Neural crest cell (in vitro differentiated cells): Measurements from ENCODE around the gene ANKMY2. TPM values are rescaled to one million over a fixed set of nuclear protein-coding genes. Genes with fewer than 3 reads are reported as not detected.

Experiments used
- DNase-seq: peaks from one replicate; pipeline ENCODE4 v3.0.0; 2021; ENCODE audit warnings: low read depth, mixed read lengths, low spot score
- H3K27ac Mint-ChIP-seq: one replicate; pipeline ENCODE4 v1.8.0; 2021; ENCODE audit warnings: mild to moderate bottlenecking, mixed read lengths; ENCODE audit not compliant: unreplicated experiment
- H3K27me3 Mint-ChIP-seq: 2 replicates; pipeline ENCODE4 v1.8.0; 2021; ENCODE audit warnings: low read depth, mild to moderate bottlenecking, mixed read lengths
- H3K36me3 Mint-ChIP-seq: 2 replicates; pipeline ENCODE4 v1.8.0; 2021; ENCODE audit warnings: low read depth, mild to moderate bottlenecking, mixed read lengths
- H3K4me1 Mint-ChIP-seq: 2 replicates; pipeline ENCODE4 v1.8.0; 2021; ENCODE audit warnings: mixed read lengths
- H3K4me3 Mint-ChIP-seq: one replicate; pipeline ENCODE4 v1.8.0; 2021; ENCODE audit warnings: mild to moderate bottlenecking, mixed read lengths
- H3K9me3 Mint-ChIP-seq: 2 replicates; pipeline ENCODE4 v1.8.0; 2021; ENCODE audit warnings: mixed read lengths
- total RNA-seq: library from RNA; stranded (reverse); gene quantifications from 2 replicates; pipeline ENCODE4 v1.2.1, GENCODE V29; 2021
- TF ChIP-seq, protein P1 (sequence below): fragments of 200-600 bp; sonication (generic); conservative IDR thresholded peaks from 2 replicates; pipeline ENCODE4 v1.5.0; 2021; ENCODE audit warnings: antibody characterized with exemption, mild to moderate bottlenecking

The ANKMY2 gene
- total RNA-seq, 1 donor from 2014 or later, result 24.7 TPM

DNA sequence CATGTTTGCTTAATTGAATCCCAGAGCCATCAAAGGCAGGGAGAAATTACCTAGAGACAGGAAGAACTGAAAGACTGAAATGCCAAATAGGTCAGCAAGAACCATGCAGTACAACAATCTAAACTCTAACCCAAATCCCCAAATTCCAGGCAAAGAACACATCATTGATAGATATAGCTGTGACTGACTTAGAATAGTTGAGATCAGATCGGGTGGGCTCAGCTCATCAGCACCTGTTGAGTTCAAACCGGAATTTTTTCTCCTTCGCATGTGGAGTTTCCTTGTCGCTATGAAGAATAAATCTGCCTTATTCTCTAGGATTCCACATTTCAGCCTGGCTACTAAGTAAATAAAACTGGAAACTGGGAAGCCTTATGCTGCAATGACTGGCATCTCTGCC is 1.4 kb downstream of the ANKMY2 start:
- no peak for DNase-seq
- H3K4me3 Mint-ChIP-seq, result peak overlapping the region; percentile 99
- H3K9me3 Mint-ChIP-seq, result no peaks in the 10 kb centered on the region
- H3K4me1 Mint-ChIP-seq, result peaks cover 46% of the 10 kb centered on the region
- peak overlapping the region; percentile 59 for H3K27ac Mint-ChIP-seq
- TF ChIP-seq, protein P1, sequence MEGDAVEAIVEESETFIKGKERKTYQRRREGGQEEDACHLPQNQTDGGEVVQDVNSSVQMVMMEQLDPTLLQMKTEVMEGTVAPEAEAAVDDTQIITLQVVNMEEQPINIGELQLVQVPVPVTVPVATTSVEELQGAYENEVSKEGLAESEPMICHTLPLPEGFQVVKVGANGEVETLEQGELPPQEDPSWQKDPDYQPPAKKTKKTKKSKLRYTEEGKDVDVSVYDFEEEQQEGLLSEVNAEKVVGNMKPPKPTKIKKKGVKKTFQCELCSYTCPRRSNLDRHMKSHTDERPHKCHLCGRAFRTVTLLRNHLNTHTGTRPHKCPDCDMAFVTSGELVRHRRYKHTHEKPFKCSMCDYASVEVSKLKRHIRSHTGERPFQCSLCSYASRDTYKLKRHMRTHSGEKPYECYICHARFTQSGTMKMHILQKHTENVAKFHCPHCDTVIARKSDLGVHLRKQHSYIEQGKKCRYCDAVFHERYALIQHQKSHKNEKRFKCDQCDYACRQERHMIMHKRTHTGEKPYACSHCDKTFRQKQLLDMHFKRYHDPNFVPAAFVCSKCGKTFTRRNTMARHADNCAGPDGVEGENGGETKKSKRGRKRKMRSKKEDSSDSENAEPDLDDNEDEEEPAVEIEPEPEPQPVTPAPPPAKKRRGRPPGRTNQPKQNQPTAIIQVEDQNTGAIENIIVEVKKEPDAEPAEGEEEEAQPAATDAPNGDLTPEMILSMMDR, result no peak
- H3K36me3 Mint-ChIP-seq, result no peaks in the 10 kb centered on the region
- H3K27me3 Mint-ChIP-seq, result no peaks in the 10 kb centered on the region

DNA sequence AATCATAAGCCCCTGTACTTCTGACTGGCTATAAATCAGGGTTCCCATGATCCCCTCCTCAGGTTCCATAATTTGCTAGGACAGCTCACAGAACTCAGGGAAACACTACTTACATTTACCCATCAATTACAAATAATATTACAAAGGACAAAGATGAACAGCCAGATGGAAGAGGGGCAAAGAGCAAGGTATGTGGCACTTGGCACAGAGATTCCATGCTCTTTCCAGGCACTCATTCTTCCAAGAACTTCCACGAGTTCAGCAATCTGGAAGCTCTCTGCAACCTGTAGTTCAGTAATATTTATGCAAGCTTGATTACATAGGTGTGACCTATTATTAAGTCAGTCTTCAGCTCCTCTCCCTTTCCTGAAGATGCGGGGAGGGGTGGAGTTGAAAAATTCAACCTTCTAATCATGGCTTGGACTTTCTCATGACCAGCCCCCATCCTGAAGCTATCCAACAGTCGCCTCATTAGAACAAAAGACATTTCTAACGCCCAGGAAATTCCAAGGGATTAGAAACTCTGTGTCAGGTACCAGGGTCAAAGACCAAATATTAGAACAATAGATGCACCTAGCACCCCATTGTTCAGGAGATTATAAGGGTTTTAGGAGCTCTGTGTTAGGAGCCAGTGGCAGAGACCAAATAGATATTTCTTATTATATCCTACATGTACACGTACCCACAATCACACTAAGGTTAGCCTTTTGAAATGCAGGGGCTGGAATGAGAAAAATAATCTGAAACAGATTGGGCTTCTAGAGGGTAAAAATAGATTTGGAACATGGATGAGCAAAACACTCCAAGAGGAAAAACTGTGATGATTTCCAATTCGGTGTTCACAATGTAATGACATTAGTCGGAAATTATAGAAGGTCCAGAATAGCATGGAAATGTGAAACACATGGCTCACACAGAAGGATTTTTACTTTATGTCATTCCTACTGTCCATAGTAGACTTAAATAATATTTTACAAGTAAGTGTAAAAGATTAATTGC is 7.0 kb downstream of the ANKMY2 start:
- TF ChIP-seq, protein P1, result no peak
- H3K27ac Mint-ChIP-seq, result no peak overlapping the region
- H3K9me3 Mint-ChIP-seq, result no peaks in the 10 kb centered on the region
- no peak for DNase-seq
- H3K4me1 Mint-ChIP-seq, result peaks cover 9% of the 10 kb centered on the region
- no peak overlapping the region for H3K4me3 Mint-ChIP-seq
- H3K27me3 Mint-ChIP-seq, result no peaks in the 10 kb centered on the region
- H3K36me3 Mint-ChIP-seq, result peaks cover 9% of the 10 kb centered on the region

DNA sequence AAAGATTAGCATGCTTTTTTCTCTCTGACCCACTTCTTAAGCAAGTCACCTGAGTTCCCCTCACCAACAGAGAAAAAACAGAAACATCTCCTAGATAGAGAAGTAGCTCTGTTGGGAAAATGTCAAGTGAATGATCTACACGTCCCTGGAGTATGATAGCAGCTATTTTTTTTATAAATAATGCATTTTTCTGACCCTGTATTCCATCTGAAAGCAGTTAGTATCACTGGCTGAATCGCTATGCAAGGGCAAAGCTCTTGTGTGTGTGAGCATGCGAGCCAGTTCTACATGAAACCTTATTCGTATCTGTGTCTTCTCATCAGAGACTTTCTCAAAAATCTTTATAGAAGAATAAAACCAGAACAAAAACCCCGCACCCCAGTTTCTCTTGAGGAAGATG is 8.2 kb downstream of the ANKMY2 start:
- H3K27me3 Mint-ChIP-seq, result no peaks in the 10 kb centered on the region
- H3K4me1 Mint-ChIP-seq, result peaks cover 4% of the 10 kb centered on the region
- H3K27ac Mint-ChIP-seq, result no peak overlapping the region
- H3K9me3 Mint-ChIP-seq, result no peaks in the 10 kb centered on the region
- peaks cover 9% of the 10 kb centered on the region for H3K36me3 Mint-ChIP-seq
- no peak overlapping the region for H3K4me3 Mint-ChIP-seq
- DNase-seq, result no peak
- TF ChIP-seq, protein P1, result no peak

DNA sequence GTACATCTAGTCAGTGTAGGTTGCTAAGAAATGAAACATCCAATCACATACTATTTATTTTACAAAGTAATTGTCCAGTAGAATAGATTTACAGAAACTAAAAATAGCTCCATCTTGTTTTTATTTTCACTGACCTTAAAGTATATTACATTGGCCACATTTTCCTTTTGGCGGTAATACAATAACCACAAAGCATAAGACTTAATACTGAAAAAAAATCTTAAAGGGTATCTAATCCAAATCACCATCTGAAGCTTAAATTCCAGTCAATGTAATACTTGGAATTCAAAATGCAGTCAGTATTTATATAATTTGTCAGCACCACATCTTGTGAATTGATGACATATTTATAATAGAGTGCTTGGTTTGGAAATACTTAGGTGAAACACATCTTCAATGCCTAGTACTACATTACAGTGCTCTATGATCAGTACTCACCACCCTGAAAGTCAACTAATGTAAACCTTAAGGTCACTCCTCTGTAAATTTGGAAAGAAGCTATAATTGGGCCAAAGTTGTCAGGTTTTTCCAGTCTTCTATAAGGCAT is 8.9 kb downstream of the ANKMY2 start:
- no peaks in the 10 kb centered on the region for H3K27me3 Mint-ChIP-seq
- H3K36me3 Mint-ChIP-seq, result peaks cover 11% of the 10 kb centered on the region
- no peak overlapping the region for H3K4me3 Mint-ChIP-seq
- no peaks in the 10 kb centered on the region for H3K4me1 Mint-ChIP-seq
- H3K9me3 Mint-ChIP-seq, result no peaks in the 10 kb centered on the region
- TF ChIP-seq, protein P1, result no peak
- no peak overlapping the region for H3K27ac Mint-ChIP-seq
- DNase-seq, result no peak

GRCh38 chr7:16634271-16634738 is 11.2 kb downstream of the ANKMY2 start:
- Mint-ChIP-seq H3K4me1 (no peaks in the 10 kb centered on the region), H3K27ac (no peak overlapping the region), H3K4me3 (no peak overlapping the region), H3K9me3 (no peaks in the 10 kb centered on the region), H3K36me3 (peaks cover 11% of the 10 kb centered on the region), H3K27me3 (no peaks in the 10 kb centered on the region)
- TF ChIP-seq, protein P1, result no peak
- no peak for DNase-seq
